ENCODE data around the gene CBR3. TPM values are rescaled to one million over a fixed set of nuclear protein-coding genes. Genes with fewer than 3 reads are reported as not detected.

CBR3 gene
- polyA plus RNA-seq, 1 experiment = 10.2 TPM

DNA sequence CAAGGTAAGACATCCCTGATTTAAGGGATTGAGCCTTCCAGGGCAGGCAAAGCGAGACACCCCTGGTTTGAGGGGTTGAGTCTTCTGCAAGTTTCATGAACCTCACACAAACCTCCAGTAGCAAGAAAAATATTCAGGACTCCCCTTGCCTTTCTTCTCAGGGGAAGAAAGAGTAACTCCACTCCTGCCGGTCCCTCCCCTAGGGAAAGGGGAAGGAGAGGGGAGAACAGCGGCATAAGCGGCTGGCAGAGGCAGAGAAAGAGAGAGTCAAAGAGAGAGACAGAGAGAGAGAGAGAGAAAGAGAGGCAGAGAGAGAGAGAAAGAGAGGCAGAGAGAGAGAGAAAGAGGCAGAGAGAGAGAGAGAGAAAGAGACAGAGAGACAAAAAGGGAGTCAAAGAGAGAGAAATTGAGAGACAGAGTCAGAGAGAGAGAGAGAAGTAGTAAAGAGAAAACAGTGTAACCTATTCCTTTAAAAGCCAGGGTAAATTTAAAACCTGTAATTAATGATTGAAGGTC, 29.5 kb upstream of the CBR3 start:
- H3K4me3 ChIP-seq (ENCODE audit: low read depth, low read length) = no peak overlapping the region
- peaks cover 24% of the 10 kb centered on the region for H3K27me3 ChIP-seq (ENCODE audit: control insufficient read depth, insufficient read depth, low read length)
- ChIA-PET POLR2A (interaction anchor here (1.0 kb wide), 1 partner anchor 45 kb away, joined by 6 read pairs; the partner anchor contains the start of gene SETD4), CTCF (interaction anchor here (0.6 to 1.0 kb wide), 6 partner anchors 9 to 1404 kb away, joined by 3 to 4 read pairs (median 3); no protein-coding TSS in a partner anchor)
- H3K27ac ChIP-seq (ENCODE audit: low read depth, low read length) = no peak overlapping the region
- TF ChIP-seq, protein P1, sequence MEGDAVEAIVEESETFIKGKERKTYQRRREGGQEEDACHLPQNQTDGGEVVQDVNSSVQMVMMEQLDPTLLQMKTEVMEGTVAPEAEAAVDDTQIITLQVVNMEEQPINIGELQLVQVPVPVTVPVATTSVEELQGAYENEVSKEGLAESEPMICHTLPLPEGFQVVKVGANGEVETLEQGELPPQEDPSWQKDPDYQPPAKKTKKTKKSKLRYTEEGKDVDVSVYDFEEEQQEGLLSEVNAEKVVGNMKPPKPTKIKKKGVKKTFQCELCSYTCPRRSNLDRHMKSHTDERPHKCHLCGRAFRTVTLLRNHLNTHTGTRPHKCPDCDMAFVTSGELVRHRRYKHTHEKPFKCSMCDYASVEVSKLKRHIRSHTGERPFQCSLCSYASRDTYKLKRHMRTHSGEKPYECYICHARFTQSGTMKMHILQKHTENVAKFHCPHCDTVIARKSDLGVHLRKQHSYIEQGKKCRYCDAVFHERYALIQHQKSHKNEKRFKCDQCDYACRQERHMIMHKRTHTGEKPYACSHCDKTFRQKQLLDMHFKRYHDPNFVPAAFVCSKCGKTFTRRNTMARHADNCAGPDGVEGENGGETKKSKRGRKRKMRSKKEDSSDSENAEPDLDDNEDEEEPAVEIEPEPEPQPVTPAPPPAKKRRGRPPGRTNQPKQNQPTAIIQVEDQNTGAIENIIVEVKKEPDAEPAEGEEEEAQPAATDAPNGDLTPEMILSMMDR (IDR thresholded peaks at IDR 0.05; ENCODE audit: low read depth, low read length) = no peak
- no peak for DNase-seq (ENCODE audit: low read depth, low spot score)
- no peaks in the 10 kb centered on the region for H3K9me3 ChIP-seq (ENCODE audit: control insufficient read depth, insufficient read depth, low read length)

DNA sequence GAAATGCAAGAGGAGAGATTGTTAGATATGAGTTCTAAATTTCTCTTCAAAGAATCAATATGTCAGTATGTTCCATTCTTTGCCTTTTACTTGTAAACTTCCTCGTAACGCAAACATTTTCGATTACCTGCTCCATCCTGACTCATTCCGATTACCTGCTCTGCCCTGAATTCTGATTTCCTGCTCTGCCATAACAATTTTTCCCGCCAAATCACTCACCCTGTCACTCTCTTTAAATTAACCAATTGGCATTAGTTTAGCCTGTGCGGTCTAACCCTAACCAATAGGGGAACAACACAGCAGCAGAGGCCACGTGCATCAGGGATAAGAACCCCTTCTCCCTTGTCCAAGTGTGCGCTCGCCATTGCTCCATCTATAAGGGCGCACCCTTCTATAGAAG, 25.0 kb upstream of the CBR3 start:
- no peak overlapping the region for H3K4me3 ChIP-seq (ENCODE audit: low read depth, low read length)
- H3K27ac ChIP-seq (ENCODE audit: low read depth, low read length) = no peak overlapping the region
- TF ChIP-seq, protein P1 (IDR thresholded peaks at IDR 0.05; ENCODE audit: low read depth, low read length) = no peak
- POLR2A ChIA-PET = no interaction called here
- DNase-seq (ENCODE audit: low read depth, low spot score) = no peak
- no peaks in the 10 kb centered on the region for H3K9me3 ChIP-seq (ENCODE audit: control insufficient read depth, insufficient read depth, low read length)
- CTCF ChIA-PET = no interaction called here
- peaks cover 16% of the 10 kb centered on the region for H3K27me3 ChIP-seq (ENCODE audit: control insufficient read depth, insufficient read depth, low read length)

DNA sequence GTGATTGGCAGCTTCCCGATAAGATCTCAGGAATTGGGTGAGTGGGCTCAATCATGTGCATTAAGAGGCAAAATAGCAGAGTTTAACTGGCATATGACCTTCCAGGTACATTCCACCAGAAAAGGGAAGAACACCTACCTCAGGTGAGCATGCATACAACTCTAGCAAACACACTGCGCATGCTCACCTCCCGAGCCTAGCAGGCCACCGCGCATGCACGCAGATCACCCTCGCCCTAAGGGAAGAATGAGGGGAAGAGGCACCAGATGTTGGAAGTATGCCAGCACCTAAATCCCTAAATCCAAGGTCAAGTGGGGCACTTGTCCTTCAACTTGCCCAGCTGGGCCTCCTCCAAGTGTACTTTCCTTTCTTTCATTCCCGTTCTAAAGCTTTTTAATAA, 23.6 kb upstream of the CBR3 start:
- no peaks in the 10 kb centered on the region for H3K9me3 ChIP-seq (ENCODE audit: control insufficient read depth, insufficient read depth, low read length)
- ChIA-PET POLR2A (no interaction called here), CTCF (interaction anchor here (1.4 kb wide), 1 partner anchor 17 kb away, joined by 3 read pairs; no protein-coding TSS in a partner anchor)
- DNase-seq (ENCODE audit: low read depth, low spot score) = no peak
- TF ChIP-seq, protein P1 (IDR thresholded peaks at IDR 0.05; ENCODE audit: low read depth, low read length) = no peak
- peaks cover 14% of the 10 kb centered on the region for H3K27me3 ChIP-seq (ENCODE audit: control insufficient read depth, insufficient read depth, low read length)
- no peak overlapping the region for H3K27ac ChIP-seq (ENCODE audit: low read depth, low read length)
- H3K4me3 ChIP-seq (ENCODE audit: low read depth, low read length) = no peak overlapping the region

DNA sequence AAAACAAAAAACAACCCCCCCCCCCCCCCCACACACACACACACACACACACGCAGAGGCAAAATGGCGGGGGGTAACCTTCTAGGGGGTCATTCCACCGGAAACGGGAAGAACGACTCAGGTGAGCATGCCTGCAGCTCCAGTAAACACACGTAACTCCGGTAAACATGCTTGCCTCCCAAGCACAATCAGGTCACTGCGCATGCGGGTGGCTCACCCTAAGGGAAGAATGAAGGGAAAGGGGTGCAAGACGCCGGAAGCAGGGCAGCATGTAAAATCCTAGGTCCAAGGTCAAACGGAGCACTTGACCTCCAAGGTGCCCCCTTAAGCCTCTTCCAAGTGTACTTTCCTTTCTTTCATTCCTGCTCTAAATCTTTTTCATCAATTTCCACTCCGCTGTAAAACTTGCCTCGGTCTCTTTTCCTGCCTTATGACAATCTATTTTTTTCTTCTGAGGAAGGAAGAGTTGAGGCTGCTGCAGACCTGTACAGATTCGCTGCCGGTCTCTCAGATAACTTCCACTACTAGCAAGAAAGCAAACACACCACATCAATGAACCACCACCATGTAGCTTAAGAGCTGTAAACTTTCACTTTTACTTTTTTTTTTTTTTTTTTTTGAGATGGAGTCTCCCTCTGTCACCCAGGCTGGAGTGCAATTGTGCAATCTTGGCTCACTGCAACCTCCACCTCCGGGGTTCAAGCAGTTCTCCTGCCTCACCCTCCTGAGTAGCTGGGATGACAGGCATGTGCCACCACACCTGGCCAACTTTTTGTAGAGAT, 21.0 kb upstream of the CBR3 start:
- Histone ChIP-seq H3K4me3 (ENCODE audit: low read depth, low read length) (no peak overlapping the region), H3K9me3 (ENCODE audit: control insufficient read depth, insufficient read depth, low read length) (peaks cover 4% of the 10 kb centered on the region; the same call in 1 of the 2 replicates), H3K27ac (ENCODE audit: low read depth, low read length) (no peak overlapping the region), H3K27me3 (ENCODE audit: control insufficient read depth, insufficient read depth, low read length) (peaks cover 2% of the 10 kb centered on the region)
- TF ChIP-seq, protein P1 (IDR thresholded peaks at IDR 0.05; ENCODE audit: low read depth, low read length) = no peak
- DNase-seq (ENCODE audit: low read depth, low spot score) = no peak
- ChIA-PET CTCF (interaction anchor here (0.6 to 1.7 kb wide), 14 partner anchors 9 to 237 kb away, joined by 3 to 16 read pairs (median 4); partner anchors contain the start of gene CBR1), POLR2A (interaction anchor here (2.0 kb wide), 1 partner anchor 54 kb away, joined by 6 read pairs; no protein-coding TSS in a partner anchor)

Data from AG04450 (cell line).